Measurements from ENCODE around the gene SLC30A7.

GRCh38 chr1:100881687-100882086 lies 14.2 kb upstream of the SLC30A7 start:
- TF ChIP-seq POLR2A (IDR thresholded peaks at IDR 0.05): no peak
- TF ChIP-seq EP300 (IDR thresholded peaks at IDR 0.05): no peak
